Measurements from ENCODE around the gene MSI2. TPM values are rescaled to one million over a fixed set of nuclear protein-coding genes. Genes with fewer than 3 reads are reported as not detected.

MSI2 gene
- polyA plus RNA-seq, 1 of the 3 experiments (the other 2 are of a cell fraction) = 24.1 TPM

GRCh38 chr17:57324060-57324459 is 67.7 kb downstream of the MSI2 start:
- no peaks in the 10 kb centered on the region for H3F3A ChIP-seq (replicated peaks; ENCODE audit: insufficient read depth)
- no peaks in the 10 kb centered on the region for H3K9me2 ChIP-seq
- peaks cover 5% of the 10 kb centered on the region in 2 experiments for H3K36me3 ChIP-seq (replicated peaks in 1 of 2; ENCODE audit: control insufficient read depth in 1 of 2, insufficient read depth in 2 of 2, low read length in 1 of 2)
- H3K9ac ChIP-seq = no peak overlapping the region
- no peak for DNase-seq
- 97% methylated on average over 12 of the region's 13 CpGs for WGBS (ENCODE audit: low lambda C conversion rate)
- no peaks in the 10 kb centered on the region for H3K79me2 ChIP-seq (ENCODE audit: insufficient read depth)
- H3K27ac ChIP-seq (ENCODE audit: low read depth in 2 of 2, low read length in 1 of 2) = no peak overlapping the region
- H3K4me2 ChIP-seq = no peak overlapping the region
- no peaks in the 10 kb centered on the region for H4K20me1 ChIP-seq (ENCODE audit: insufficient read depth)
- H3K27me3 ChIP-seq (ENCODE audit: insufficient read depth) = no peaks in the 10 kb centered on the region
- no peak overlapping the region for H2AFZ ChIP-seq (ENCODE audit: low read depth)
- H3K4me1 ChIP-seq (ENCODE audit: control insufficient read depth in 1 of 2, insufficient read depth in 2 of 2, low read depth in 1 of 2, low read length in 1 of 2) = peaks cover 7 to 11% of the 10 kb centered on the region in 2 experiments; a peak in 3 of 4 replicates
- ChIA-PET CTCF (interaction anchor here (1.2 kb wide), 1 partner anchor 509 kb away, joined by 3 read pairs; no protein-coding TSS in a partner anchor), POLR2A (no interaction called here)
- no peak for TF ChIP-seq CHD2 (IDR thresholded peaks at IDR 0.05; ENCODE audit: low read length, partially characterized antibody)
- no peak for TF ChIP-seq FOXJ3 (CRISPR knock-in tag; IDR thresholded peaks at IDR 0.05)
- TF ChIP-seq, protein P1, sequence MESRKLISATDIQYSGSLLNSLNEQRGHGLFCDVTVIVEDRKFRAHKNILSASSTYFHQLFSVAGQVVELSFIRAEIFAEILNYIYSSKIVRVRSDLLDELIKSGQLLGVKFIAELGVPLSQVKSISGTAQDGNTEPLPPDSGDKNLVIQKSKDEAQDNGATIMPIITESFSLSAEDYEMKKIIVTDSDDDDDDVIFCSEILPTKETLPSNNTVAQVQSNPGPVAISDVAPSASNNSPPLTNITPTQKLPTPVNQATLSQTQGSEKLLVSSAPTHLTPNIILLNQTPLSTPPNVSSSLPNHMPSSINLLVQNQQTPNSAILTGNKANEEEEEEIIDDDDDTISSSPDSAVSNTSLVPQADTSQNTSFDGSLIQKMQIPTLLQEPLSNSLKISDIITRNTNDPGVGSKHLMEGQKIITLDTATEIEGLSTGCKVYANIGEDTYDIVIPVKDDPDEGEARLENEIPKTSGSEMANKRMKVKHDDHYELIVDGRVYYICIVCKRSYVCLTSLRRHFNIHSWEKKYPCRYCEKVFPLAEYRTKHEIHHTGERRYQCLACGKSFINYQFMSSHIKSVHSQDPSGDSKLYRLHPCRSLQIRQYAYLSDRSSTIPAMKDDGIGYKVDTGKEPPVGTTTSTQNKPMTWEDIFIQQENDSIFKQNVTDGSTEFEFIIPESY (IDR thresholded peaks at IDR 0.05; ENCODE audit: borderline replicate concordance, low read depth) = no peak
- TF ChIP-seq ELF1 (IDR thresholded peaks at IDR 0.05) = no peak
- TF ChIP-seq GATA2 (CRISPR knock-in tag; IDR thresholded peaks at IDR 0.05) = no peak
- TF ChIP-seq EP300 (IDR thresholded peaks at IDR 0.05; ENCODE audit: borderline replicate concordance in 1 of 2, low read depth in 1 of 2, low read length in 1 of 2) = no peak
- TF ChIP-seq USF2 (IDR thresholded peaks at IDR 0.05; ENCODE audit: borderline replicate concordance, low read depth, low read length) = no peak
- TF ChIP-seq TAF1 (IDR thresholded peaks at IDR 0.05; ENCODE audit: borderline replicate concordance, low read depth, low read length) = no peak
- no peaks in the 10 kb centered on the region for H3K9me3 ChIP-seq
- H3K4me3 ChIP-seq (ENCODE audit: low read depth in 2 of 2, low read length in 1 of 2) = no peak overlapping the region

DNA sequence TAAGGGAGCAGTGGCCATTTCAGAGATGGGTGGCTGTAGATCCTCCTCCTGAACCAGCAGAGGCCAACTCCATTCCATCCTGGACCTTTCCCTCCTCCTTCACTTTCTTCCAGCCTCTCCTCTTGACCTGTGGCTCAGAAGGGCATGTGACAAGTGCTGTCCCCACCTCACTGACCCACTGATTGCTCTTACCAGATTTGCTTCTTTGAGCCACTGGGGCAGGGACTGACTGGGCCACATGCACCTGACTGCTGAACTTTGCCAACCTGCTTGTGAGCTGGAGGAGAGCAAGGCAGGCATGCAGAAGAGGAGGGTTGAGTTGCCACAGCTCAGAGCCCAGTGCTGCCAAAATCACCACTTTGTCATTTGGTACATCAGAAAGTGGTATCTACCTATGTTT is 68.3 kb downstream of the MSI2 start:
- DNase-seq = no peak
- no peak overlapping the region for H3K4me2 ChIP-seq
- H3K9me3 ChIP-seq = no peaks in the 10 kb centered on the region
- no peaks in the 10 kb centered on the region for H3K27me3 ChIP-seq (ENCODE audit: insufficient read depth)
- ChIA-PET CTCF (interaction anchor here (0.9 to 1.6 kb wide), 2 partner anchors 12 to 459 kb away, joined by 3 to 4 read pairs; no protein-coding TSS in a partner anchor), POLR2A (no interaction called here)
- no peak overlapping the region for H3K4me3 ChIP-seq (ENCODE audit: low read depth in 2 of 2, low read length in 1 of 2)
- H3F3A ChIP-seq (replicated peaks; ENCODE audit: insufficient read depth) = no peaks in the 10 kb centered on the region
- H3K27ac ChIP-seq (ENCODE audit: low read depth in 2 of 2, low read length in 1 of 2) = no peak overlapping the region
- no peak overlapping the region for H3K9ac ChIP-seq
- no peaks in the 10 kb centered on the region for H4K20me1 ChIP-seq (ENCODE audit: insufficient read depth)
- peaks cover 5% of the 10 kb centered on the region in 2 experiments for H3K36me3 ChIP-seq (replicated peaks in 1 of 2; ENCODE audit: control insufficient read depth in 1 of 2, insufficient read depth in 2 of 2, low read length in 1 of 2)
- H2AFZ ChIP-seq (ENCODE audit: low read depth) = no peak overlapping the region
- no peaks in the 10 kb centered on the region for H3K9me2 ChIP-seq
- H3K79me2 ChIP-seq (ENCODE audit: insufficient read depth) = no peaks in the 10 kb centered on the region
- H3K4me1 ChIP-seq (ENCODE audit: control insufficient read depth in 1 of 2, insufficient read depth in 2 of 2, low read depth in 1 of 2, low read length in 1 of 2) = peaks cover 9 to 14% of the 10 kb centered on the region in 2 experiments; a peak in 3 of 4 replicates
- TF ChIP-seq USF2 (IDR thresholded peaks at IDR 0.05; ENCODE audit: borderline replicate concordance, low read depth, low read length) (no peak), RAD21 (IDR thresholded peaks at IDR 0.05; ENCODE audit: low read length) (no peak), YY1 (IDR thresholded peaks at IDR 0.05; ENCODE audit: low read depth) (no peak), TAF1 (IDR thresholded peaks at IDR 0.05; ENCODE audit: borderline replicate concordance, low read depth, low read length) (no peak), EZH2phosphoT487 (IDR thresholded peaks at IDR 0.05; ENCODE audit: borderline replicate concordance, low read depth) (no peak), RCOR1 (IDR thresholded peaks at IDR 0.05; ENCODE audit: low read length) (no peak), TCF12 (IDR thresholded peaks at IDR 0.05) (no peak), CHD2 (IDR thresholded peaks at IDR 0.05; ENCODE audit: low read length, partially characterized antibody) (no peak), FOXM1 (IDR thresholded peaks at IDR 0.05; ENCODE audit: low read depth) (no peak), CTCF (IDR thresholded peaks at IDR 0.05) (no peak)
- TF ChIP-seq, protein P2, sequence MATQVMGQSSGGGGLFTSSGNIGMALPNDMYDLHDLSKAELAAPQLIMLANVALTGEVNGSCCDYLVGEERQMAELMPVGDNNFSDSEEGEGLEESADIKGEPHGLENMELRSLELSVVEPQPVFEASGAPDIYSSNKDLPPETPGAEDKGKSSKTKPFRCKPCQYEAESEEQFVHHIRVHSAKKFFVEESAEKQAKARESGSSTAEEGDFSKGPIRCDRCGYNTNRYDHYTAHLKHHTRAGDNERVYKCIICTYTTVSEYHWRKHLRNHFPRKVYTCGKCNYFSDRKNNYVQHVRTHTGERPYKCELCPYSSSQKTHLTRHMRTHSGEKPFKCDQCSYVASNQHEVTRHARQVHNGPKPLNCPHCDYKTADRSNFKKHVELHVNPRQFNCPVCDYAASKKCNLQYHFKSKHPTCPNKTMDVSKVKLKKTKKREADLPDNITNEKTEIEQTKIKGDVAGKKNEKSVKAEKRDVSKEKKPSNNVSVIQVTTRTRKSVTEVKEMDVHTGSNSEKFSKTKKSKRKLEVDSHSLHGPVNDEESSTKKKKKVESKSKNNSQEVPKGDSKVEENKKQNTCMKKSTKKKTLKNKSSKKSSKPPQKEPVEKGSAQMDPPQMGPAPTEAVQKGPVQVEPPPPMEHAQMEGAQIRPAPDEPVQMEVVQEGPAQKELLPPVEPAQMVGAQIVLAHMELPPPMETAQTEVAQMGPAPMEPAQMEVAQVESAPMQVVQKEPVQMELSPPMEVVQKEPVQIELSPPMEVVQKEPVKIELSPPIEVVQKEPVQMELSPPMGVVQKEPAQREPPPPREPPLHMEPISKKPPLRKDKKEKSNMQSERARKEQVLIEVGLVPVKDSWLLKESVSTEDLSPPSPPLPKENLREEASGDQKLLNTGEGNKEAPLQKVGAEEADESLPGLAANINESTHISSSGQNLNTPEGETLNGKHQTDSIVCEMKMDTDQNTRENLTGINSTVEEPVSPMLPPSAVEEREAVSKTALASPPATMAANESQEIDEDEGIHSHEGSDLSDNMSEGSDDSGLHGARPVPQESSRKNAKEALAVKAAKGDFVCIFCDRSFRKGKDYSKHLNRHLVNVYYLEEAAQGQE (IDR thresholded peaks at IDR 0.05; ENCODE audit: low read depth, low read length) = no peak
- TF ChIP-seq, protein P3, sequence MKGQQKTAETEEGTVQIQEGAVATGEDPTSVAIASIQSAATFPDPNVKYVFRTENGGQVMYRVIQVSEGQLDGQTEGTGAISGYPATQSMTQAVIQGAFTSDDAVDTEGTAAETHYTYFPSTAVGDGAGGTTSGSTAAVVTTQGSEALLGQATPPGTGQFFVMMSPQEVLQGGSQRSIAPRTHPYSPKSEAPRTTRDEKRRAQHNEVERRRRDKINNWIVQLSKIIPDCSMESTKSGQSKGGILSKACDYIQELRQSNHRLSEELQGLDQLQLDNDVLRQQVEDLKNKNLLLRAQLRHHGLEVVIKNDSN (IDR thresholded peaks at IDR 0.05; ENCODE audit: borderline replicate concordance, low read depth) = no peak
